ENCODE results near the gene EFR3B.
A peak's percentile ranks its signal among the peaks of the same experiment; 100 is the strongest.
"Not testable (repeated sequence)": the region's sequence is repeated elsewhere in the genome, so short reads cannot be mapped to it uniquely, and the experiment has no call there.

Gene EFR3B

DNA sequence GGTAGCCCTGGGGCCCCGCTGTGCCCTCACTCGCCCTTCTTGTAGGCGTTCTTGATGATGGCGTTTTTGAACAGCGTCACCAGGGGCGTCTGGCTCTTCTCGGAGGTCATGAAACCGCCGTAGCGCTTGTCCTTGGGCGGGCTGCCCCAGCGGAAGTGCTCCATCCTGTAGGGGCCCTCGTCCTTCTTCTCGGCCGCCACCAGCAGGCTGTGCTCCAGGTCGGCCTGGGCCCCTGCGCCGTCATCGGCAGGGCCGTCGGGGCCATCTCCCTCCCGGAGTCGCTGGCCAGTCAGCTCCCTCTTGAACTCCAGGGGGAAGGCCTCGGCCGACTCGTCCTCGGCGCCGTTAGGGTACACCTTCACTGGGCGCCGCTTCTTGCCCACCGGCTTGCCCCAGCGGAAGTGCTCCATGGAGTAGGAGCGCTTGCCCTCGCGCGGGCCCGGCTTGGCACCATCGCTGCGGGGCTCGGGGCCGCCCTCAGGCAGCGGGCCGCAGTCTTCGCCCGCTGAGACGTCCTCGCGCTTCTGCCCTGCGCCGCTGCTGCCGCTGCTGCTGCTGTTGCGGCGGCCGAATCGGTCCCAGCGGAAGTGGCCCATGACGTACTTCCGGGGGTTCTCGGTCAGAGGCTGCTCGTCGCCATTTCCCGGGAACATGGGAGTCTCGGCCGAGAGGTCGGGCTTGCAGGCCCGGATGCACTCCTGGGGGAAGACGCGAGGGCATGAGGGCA is 119.3 kb downstream of the EFR3B start:
- intact Hi-C loops (cut with DNase I), result no loop called here
- DNase-seq, result peak in 28 of 42 donors; percentile 9 to 74 (median 42)

DNA sequence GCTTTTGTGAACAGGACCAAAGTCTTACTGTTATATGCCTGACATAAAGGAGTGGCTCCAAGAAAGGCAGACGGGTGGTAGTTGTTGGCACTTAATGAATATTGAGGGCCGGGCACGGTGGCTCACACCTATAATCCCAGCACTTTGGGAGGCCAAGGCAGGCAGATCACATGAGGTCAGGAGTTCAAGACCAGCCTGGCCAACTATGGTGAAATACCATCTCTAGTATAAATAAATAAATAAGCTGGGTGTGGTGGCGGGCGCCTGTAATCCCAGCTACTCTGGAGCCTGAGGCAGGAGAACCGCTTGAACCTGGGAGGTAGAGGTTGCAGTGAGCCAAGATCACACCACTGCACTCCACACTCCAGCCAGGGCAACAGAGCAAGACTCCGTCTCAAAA is 120.2 kb downstream of the EFR3B start:
- DNase-seq; intact Hi-C loops (cut with DNase I): not testable (repeated sequence)

DNA sequence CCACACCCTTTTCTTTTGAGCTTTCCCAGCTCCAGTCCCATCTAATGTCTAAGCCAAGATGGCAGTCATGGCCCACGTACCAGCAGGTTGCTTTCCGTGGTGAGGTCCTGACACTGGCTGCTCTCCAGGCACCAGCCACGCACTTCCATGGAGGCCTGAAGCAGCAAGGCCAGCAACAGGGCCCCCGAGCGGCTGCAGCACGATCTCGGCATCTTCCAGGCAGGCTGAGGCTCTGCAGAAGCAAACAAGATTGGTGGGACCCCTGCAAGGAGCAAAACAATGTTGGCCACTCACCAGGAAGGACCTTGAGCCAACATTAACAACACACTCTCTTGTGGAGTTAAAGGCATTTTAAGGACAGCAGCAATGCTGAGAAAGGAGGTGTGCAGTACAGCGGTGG is 122.7 kb downstream of the EFR3B start:
- no peak for DNase-seq
- intact Hi-C loops (cut with DNase I), result no loop called here

DNA sequence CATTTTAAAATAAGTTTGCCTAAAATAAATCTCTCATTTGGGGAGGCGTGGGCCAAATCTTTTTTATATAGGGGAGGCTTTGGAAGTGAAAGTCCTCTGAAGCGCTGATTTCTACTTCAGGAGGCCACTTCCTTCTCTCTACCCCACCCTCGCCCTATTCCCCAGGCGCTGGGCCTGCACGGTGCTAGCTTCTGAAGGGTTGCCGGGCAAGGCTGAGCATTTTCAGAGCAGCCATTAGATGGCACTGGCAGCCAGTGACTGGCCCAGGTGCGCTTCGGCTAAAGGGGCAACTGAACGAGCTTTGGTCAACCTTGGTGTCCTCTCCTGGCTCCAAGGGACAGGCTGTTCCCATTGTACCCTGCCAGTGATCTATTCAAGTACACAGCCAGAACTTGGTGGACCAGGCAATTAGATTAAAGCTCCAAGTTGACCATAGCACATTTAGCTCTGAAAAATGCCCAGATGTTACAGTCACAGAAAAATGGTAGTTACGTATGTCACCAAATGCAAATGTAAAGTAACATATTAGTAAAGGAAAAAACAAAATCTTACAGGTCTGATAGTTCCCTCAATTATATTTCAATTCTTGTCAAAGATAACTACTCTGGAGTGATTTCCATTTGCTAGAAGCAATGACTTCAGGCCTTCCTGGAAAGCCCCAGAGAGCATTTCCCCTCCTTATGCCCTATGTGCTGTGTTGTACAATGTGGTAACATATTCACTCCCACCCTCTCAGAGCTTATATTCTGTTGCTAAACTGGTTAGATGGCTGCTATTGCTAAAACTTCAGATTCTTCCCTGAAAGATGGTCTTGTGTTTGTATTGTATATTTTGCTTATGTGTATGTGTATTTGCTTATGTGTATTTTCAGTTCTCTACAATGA is 124.4 kb downstream of the EFR3B start:
- DNase-seq, result peak; percentile 16 to 74 (median 46)
- intact Hi-C loops (cut with DNase I), result no loop called here

DNA sequence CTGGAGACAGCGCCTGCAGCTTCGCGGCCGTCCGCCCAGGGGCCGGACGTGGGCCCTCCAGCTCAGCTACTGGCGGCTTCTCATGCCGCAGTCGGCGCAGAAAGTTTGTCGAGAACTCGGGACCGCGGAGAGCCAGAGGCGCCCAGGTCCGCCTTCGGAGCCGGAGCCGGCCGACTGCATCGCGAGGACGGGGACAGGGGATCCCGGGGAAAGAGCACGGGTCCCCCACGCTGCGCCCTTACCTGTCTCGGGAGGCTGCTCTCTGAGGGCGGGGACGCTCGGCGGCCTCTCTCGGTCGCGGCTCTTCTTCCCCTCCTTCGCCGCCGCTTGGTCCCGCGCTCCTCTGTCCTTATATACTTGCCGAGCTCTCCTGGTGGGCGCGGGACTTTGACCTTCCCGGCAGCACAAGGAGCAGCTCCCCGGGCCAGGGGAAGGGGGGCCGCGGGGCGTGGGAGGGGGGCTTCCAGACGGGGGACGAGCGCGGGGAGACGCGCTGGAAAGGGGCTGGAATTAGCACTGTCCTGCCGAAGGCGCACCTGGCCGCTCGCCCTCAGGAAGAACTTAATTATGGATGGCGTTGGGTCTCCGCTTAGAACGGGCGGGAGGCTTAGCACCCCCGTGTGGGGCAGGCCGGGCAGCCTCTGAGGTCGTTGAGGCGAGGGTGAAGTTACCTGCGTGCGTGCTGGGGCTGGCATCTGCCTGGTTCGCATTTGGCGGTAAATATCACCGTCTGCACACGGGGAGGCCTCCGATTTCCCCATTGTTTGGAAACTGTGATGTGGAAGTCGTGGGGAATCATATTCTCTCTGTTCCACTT is 126.6 kb downstream of the EFR3B start, which contains the start of gene POMC:
TSS of gene POMC (minus strand) at position 325 of the 817 bp plus-strand sequence. CDS start 3,808 bp downstream, outside the sequence.
- peak in 4 of 42 donors; percentile 4 to 31 (median 16) for DNase-seq
- intact Hi-C loops (cut with DNase I), result no loop called here

DNA sequence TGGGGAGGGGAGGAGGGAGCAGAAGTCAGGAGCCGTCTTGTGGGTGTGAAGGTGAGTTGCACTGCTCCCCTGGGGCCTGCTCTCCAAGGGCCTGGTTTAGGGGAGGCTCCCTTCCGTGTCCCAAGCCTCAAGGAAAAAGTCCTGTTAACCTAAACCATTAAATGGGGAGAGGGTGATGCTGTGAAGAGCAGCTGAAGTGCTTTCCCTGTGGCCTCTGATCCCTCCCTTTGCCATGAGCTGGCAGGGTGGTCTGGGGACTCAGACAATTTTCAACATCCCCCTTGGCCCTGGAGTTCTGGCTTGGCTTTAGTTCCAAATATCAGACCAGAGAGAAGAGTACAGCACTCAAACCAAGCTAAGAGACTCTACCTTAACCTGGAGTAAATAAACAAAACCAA is 127.2 kb downstream of the EFR3B start:
- intact Hi-C loops (cut with DNase I), result no loop called here
- DNase-seq, result no peak

DNA sequence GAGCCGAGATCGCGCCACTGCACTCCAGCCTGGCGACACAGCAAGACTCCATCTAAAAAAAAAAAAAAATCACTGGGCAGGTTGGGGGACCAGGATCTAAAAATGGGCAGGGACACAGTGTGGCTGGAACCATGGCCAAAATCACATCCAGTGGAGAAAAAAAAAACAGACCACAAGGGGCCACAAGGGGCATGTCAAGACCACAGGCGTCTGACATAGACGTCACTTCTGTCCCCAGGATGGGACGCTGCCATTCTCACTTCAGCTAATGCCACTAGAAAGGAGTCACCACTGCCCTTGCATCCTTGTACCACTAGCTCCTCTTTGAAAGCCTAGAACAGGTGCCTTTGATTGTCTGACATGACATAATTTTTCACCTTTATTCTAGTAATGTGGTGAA is 129.0 kb downstream of the EFR3B start:
- DNase-seq, result peak in 1 of 42 donors; percentile 7
- intact Hi-C loops (cut with DNase I), result no loop called here

DNA sequence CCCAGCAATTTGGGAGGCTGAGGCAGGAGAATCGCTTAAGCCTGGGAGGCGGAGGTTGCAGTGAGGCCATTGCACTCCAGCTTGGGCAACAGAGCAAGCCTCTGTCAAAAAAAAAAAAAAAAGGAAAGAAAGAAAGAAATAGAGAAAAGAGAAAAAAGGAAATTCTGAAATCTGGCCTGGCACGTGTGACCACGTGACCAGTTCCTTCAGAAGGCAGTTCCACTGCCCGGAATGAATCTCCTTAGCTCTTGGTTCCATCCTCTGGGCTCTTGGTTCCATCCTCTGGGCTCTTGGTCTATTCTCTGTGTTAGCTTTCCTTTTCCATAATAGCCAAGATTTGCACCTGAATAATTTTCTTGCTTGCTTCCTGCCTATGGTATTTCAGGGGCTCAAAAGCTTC is 131.8 kb downstream of the EFR3B start:
- no peak for DNase-seq
- intact Hi-C loops (cut with DNase I), result no loop called here

DNA sequence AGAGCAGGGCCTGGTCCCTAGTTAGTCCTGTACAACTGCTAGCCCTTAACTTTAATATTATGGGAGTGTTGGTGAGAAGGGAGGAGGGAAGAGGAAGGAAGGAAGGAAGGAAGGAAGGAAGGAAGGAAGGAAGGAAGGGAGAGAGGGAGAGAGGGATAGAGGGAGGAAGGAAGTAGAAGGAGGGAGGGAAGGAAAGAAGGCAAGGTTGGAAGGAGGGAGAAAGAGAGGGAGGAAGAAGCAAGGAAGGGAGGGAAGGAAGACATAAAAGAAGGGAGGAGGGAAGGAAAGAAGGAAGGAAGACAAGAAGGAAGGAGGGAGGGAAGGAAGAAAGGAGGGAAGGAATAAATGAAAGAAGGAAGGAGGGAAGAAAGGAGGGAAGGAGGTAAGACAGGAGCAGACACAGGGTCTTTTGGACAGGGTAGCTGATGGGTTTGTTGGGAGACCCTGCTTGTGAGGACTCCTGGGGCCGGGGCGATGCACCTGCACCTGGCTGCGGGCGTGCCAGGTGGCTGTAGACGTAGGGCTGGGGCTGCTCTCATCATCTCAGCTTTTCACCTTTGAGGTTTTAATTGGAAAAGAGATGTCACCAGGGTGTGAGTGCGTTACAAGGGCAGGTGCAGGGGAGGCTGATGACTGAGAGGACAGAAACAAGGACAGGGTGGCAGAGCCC is 132.5 kb downstream of the EFR3B start:
- intact Hi-C loops (cut with DNase I), result no loop called here
- DNase-seq, result no peak

DNA sequence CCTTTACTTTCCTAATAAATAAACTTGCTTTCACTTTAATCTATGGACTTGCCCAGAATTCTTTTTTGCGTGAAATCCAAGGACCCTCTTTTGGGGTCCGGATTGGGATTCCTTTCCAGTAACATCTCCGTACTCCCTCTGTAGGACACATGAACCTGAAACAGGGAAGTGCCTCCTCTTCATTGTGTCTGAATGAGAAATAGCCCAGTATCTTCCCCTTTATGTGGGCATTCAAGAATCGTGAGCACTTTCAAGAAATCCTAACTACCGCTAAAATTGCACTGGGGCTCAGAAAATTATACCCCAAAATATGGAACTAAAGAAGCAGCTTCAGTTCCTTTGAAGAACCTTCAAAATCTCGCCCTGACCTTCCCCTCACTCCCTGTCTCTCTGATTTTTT is 134.3 kb downstream of the EFR3B start:
- intact Hi-C loops (cut with DNase I), result no loop called here

DNA sequence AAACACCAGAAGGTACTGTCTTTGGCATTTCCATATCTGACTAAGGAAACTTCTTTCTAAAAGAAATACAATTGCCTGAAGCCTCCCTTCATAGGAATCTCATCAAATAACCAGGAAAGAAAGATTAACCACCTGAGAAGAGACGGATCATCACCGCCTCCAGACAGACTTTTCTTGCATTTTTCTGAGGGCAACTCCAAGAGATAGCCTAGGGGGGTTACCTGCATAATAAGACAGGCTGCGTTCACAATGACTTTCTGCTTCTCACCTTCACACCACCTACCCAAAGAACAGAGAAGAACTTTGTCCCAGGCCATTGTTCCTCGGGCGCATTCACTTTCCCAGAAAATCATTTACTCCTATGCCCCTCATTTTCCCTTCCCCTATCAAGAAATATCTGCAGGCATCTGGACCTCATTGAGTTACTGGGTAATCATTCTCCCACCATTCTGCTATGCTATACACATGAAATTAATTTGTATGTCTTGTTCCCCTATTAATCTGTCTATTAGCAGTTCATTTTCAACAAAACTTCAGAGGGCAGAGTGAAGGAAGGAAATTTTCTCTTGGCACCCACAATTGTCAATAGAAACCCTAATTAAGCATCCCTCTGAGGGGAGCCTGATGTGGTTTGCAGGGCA is 134.8 kb downstream of the EFR3B start:
- peak in 1 of 42 donors; percentile 7 for DNase-seq

More for the DNA sequence above, 134.3 kb downstream of the EFR3B start:
- peak in 1 of 42 donors; percentile 10 for DNase-seq

DNA sequence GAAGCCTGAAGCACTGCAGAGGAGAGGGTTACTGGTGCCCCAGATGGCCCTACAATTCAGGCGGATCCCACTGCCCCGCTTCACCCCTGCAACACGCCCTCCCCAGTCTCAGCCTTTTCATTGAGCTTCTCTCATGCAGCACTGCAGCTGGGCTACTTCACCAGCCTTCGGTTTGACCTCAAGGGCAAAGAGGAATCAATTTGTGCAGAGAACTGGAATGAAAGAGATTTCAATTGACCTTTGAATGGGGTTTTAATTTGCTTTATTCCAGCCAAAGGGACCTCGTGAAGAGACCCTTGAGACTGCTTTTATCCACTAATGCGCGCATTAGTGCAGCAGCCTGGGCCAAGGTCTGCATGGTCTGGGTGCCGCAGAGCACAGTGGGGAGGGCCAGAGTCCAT is 135.3 kb downstream of the EFR3B start:
- intact Hi-C loops (cut with DNase I), result no loop called here
- DNase-seq, result no peak

More for the DNA sequence above, 134.8 kb downstream of the EFR3B start:
- intact Hi-C loops (cut with DNase I), result no loop called here

DNA sequence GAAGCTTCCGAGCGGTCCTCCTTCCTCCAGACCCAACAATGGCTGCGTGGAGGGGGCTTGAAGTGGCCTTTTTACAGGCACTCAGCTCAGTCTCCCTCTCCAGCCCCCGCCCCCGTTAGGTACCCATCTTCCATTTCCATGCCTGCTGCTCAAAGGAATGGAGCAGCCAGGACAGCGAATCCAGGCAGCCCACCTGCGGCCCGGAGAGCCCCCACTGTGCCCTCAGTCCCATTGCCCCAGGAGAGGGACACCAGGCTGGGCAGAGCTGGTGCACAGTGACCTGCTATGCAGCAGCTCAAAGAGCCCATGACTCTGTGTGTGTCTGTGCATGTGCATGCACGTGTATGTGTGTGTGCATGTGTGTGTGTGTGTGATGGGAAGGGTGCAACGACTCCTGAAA is 137.1 kb downstream of the EFR3B start:
- intact Hi-C loops (cut with DNase I), result no loop called here
- no peak for DNase-seq

DNA sequence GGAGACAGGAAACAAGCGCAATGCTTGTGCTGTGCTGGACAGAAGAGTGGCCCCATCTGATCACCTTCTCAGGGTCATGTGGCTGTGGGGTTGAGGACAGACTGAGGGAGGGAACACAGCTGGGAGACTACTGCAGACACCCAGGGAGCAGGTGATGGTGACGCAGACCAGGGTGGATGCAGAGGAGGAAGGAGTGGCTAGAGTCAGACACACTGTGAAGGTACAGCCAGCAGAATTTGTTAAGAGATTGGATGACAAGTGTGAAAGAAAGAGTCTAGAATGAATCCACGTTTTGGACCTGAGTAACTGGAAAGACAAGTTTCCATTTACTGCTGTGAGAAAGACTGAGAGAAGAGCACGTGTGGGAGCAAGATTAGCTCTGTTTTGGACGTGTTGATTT is 142.4 kb downstream of the EFR3B start:
- intact Hi-C loops (cut with DNase I), result no loop called here

DNA sequence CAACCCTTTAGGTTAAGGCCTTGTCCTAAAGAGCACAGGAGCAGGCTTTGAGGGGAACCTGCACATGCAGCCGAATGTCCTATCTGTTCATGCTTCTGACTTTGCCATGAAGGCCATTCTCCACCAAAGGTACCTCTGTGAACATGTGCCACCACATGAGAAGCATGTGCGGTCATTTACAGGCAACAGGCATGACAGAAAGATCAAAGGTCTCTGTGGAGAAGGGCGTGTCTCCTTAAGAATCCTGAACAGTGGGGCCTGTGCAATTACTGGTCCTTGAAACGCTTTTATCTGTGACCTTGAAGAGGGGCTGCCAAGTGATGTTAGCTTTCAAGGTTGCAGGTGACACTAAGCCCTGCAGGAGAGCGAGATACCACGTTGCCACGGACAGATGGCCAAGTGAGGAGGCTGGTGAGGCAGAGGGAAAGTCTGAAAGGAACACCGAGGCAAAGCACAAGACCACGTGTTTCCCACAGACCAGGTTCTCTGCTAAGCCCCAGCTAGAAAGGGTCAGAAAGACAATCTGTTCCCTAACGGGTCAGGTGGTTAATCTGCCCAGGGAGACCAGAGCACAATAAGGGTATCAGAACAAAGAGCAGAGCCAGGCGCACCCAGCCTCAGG is 146.0 kb downstream of the EFR3B start:
- intact Hi-C loops (cut with DNase I), result no loop called here
- no peak for DNase-seq

More for the DNA sequence above, 142.4 kb downstream of the EFR3B start:
- no peak for DNase-seq

DNA sequence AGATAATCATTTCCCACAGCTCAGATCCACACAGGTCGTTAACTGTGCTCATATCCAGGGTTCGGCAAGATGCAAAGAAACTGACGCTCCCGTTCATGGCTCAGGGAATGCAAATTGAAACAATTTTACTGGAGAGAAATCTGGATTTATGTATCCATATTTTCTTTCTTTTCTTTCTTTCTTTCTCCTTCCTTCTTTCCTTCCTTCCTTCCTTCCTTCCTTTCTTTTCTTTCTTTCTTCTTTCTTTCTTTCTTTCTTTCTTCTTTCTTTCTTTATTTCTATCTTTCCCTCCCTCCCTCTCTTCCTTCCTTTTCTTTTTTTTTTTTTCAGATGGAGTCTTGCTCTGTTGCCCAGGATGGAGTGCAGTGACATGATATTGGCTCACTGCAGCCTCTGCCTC is 146.5 kb downstream of the EFR3B start:
- intact Hi-C loops (cut with DNase I), result no loop called here
- DNase-seq, result no peak

DNA sequence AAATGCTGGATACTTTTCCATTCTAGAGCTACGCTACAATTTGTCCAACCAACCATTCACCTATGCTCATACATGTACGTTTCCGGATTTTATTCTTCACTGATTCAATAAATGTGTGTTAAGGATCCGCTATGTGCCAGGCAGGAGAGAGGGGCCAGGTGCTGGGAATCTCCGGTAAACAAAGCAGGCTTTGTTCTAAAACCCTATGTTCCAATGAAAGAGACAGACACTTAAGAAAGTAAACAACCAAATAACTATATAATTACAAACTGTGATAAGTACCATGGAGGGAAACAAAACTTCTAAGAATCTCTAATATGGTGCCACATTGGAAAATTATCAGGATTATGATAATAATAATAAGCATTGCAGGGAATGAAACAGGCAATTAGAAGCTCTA is 148.7 kb downstream of the EFR3B start:
- intact Hi-C loops (cut with DNase I), result loop anchor here (10.0 kb wide), 1 partner anchor 216 kb away; the partner anchor contains the start of gene DNAJC27
- no peak for DNase-seq
